ENCODE measurements around the gene KISS1.

DNA sequence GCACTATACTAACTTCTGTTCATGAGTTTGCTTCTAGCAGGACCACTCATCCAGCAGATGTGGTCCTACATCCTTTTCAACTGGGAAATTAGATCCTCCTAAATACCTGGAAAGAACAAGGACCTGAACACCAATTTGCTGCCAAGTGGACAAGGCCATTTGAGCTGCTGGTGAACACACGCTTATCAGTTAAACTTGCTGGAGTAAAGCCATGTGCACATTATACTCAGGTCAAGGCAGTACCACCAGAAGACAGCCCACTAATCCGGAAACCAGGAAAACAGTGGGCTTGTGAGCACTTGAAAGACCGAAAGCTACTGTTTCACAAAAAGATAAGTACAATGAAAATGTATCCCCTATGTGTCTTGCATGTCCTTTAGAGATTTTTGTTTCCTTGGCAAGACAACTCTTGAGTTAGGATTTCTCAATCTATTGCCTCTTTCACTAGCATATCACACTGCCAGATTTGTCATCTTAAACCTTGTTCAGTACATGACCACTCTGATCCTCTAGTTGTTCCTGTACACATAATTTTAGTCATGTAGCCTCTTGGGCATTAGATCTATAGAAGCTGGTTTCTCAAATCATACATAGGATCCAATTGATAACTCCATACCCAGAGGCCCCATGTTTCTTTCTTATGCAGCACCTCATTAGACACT is 25.7 kb downstream of the KISS1 start:
- TF ChIP-seq, protein P1, sequence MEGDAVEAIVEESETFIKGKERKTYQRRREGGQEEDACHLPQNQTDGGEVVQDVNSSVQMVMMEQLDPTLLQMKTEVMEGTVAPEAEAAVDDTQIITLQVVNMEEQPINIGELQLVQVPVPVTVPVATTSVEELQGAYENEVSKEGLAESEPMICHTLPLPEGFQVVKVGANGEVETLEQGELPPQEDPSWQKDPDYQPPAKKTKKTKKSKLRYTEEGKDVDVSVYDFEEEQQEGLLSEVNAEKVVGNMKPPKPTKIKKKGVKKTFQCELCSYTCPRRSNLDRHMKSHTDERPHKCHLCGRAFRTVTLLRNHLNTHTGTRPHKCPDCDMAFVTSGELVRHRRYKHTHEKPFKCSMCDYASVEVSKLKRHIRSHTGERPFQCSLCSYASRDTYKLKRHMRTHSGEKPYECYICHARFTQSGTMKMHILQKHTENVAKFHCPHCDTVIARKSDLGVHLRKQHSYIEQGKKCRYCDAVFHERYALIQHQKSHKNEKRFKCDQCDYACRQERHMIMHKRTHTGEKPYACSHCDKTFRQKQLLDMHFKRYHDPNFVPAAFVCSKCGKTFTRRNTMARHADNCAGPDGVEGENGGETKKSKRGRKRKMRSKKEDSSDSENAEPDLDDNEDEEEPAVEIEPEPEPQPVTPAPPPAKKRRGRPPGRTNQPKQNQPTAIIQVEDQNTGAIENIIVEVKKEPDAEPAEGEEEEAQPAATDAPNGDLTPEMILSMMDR (IDR thresholded peaks at IDR 0.05): no peak
- TF ChIP-seq POLR2A (IDR thresholded peaks at IDR 0.05) (no peak), POLR2AphosphoS5 (IDR thresholded peaks at IDR 0.05) (no peak), EP300 (IDR thresholded peaks at IDR 0.05; ENCODE audit: low read depth) (no peak)

Data from transverse colon (tissue), 4 donors.